Endothelial cell of umbilical vein (primary cell): ENCODE measurements around the gene KATNB1. TPM values are rescaled to one million over a fixed set of nuclear protein-coding genes. Genes with fewer than 3 reads are reported as not detected.

Source experiments
- BruUV-seq: library from RNA; stranded (reverse); fragments of 400-500 nt; replicated peaks from 2 replicates; lab custom pipeline; 2021; lab: Mats Ljungman, UMichigan
- CTCF ChIA-PET: fragments of 300-600, 350-600 bp; sonication (Branson Sonifier 250); formaldehyde crosslinking; loops from one replicate; lab custom pipeline; 2021; ENCODE audit warnings: antibody characterized with exemption, inconsistent platforms; lab: Charles Lee
- POLR2A ChIA-PET: fragments of 300-600, 350-600 bp; sonication (Branson Sonifier 250); formaldehyde crosslinking; loops from one replicate; lab custom pipeline; 2021; ENCODE audit warnings: antibody characterized with exemption, inconsistent platforms; lab: Charles Lee
- DNase-seq: peaks from one replicate; pipeline ENCODE4 v3.0.0-alpha.2; 2011; ENCODE audit warnings: low read depth, low spot score
- FAIRE-seq: peaks from 2 replicates; lab custom pipeline; 2011; peaks lifted over from hg19 to GRCh38; lab: Jason Lieb, UNC
- H2AFZ ChIP-seq: 2 replicates; pipeline ENCODE4 v1.6.0; 2012; ENCODE audit warnings: low read depth, low read length, control low read depth, inconsistent platforms
- H3K27ac ChIP-seq: 2 replicates; pipeline ENCODE4 v1.5.1; 2011; ENCODE audit warnings: low read depth, mild to moderate bottlenecking, control low read depth, low read length, moderate library complexity; ENCODE audit not compliant: insufficient read depth
- H3K27me3 ChIP-seq, 2 experiments: 2 replicates each; pipeline versions ENCODE4 v1.6.0 to v1.6.1; 2011; ENCODE audit warnings: low read length in 2 of 2, mixed read lengths in 1 of 2; ENCODE audit not compliant: control insufficient read depth in 2 of 2, insufficient read depth in 2 of 2
- H3K36me3 ChIP-seq, 2 experiments: 2 replicates in 1 of 2; 3 replicates in 1 of 2; pipeline ENCODE4 v1.5.1; 2011; ENCODE audit warnings: low read length in 2 of 2, mild to moderate bottlenecking in 1 of 2, moderate library complexity in 1 of 2; ENCODE audit not compliant: control insufficient read depth in 2 of 2, insufficient read depth in 2 of 2; ENCODE audit errors: extremely low read depth in 1 of 2
- H3K4me1 ChIP-seq: 3 replicates; pipeline ENCODE4 v1.5.1; 2011; ENCODE audit warnings: mild to moderate bottlenecking, low read length; ENCODE audit not compliant: control insufficient read depth, insufficient read depth; ENCODE audit errors: extremely low read depth
- H3K4me2 ChIP-seq: 2 replicates; pipeline ENCODE4 v1.6.1; 2011; ENCODE audit warnings: low read length, control low read depth, mixed read lengths; ENCODE audit not compliant: insufficient read depth
- H3K4me3 ChIP-seq, 3 experiments: fragments of 200-600 bp in 1 of 3; sonication (generic), shearing (Covaris generic) in 1 of 3; replicated peaks in 1 of 3; 2 replicates each; pipeline ENCODE4 v1.5.1; 2011 to 2016; ENCODE audit warnings: control low read depth in 3 of 3, low read length in 3 of 3, mild to moderate bottlenecking in 2 of 3, inconsistent platforms in 1 of 3, low read depth in 1 of 3, moderate library complexity in 1 of 3; ENCODE audit not compliant: insufficient read depth in 1 of 3
- H3K79me2 ChIP-seq: 2 replicates; pipeline ENCODE4 v1.6.0; 2012; ENCODE audit warnings: low read length, inconsistent platforms; ENCODE audit not compliant: control insufficient read depth, insufficient read depth
- H3K9ac ChIP-seq: replicated peaks from 2 replicates; pipeline ENCODE3; 2011; ENCODE audit warnings: low read length, control low read depth; ENCODE audit not compliant: insufficient read depth; ENCODE audit errors: extremely low read depth
- H3K9me1 ChIP-seq: replicated peaks from 3 replicates; pipeline ENCODE4 v1.6.0; 2011; ENCODE audit warnings: mild to moderate bottlenecking, low read length; ENCODE audit not compliant: control insufficient read depth, insufficient read depth; ENCODE audit errors: extremely low read depth
- H3K9me3 ChIP-seq: replicated peaks from 2 replicates; pipeline ENCODE4 v1.5.1; 2012; ENCODE audit warnings: low read length, inconsistent platforms; ENCODE audit not compliant: control insufficient read depth, insufficient read depth
- H4K20me1 ChIP-seq: replicated peaks from 2 replicates; pipeline ENCODE3; 2011; ENCODE audit warnings: mild to moderate bottlenecking, low read length; ENCODE audit not compliant: control insufficient read depth, insufficient read depth; ENCODE audit errors: extremely low read depth
- CTCF ChIP-seq, 2 donors: IDR thresholded peaks; 1 replicate in 1 of 2; 2 replicates in 1 of 2; pipeline ENCODE4 v1.5.1; 2011; ENCODE audit warnings: low read length in 2 of 2, mild to moderate bottlenecking in 2 of 2, moderate library complexity in 2 of 2, control low read depth in 1 of 2, inconsistent platforms in 1 of 2, low read depth in 1 of 2; ENCODE audit not compliant: insufficient read depth in 1 of 2; ENCODE audit errors: extremely low read depth in 1 of 2
- FOS ChIP-seq: IDR thresholded peaks from 2 replicates; pipeline ENCODE4 v1.6.1; 2011; ENCODE audit warnings: mild to moderate bottlenecking, low read length, moderate library complexity, borderline replicate concordance; ENCODE audit not compliant: insufficient read depth
- MYC ChIP-seq: IDR thresholded peaks from one replicate; pipeline ENCODE4 v1.6.1; 2011; ENCODE audit warnings: mild to moderate bottlenecking, low read depth, low read length
- POLR2AphosphoS5 ChIP-seq: IDR thresholded peaks from 2 replicates; pipeline ENCODE4 v1.6.1; 2012; ENCODE audit warnings: low read depth, mild to moderate bottlenecking, control low read depth, low read length, moderate library complexity; ENCODE audit not compliant: insufficient read depth
- dilution Hi-C: fragments of 300-500 bp; cut with MboI; formaldehyde crosslinking; loops from one replicate; pipeline ENCODE4 v1.15.0; 2019; ENCODE audit warnings: low sequenced_read_pairs; ENCODE audit not compliant: extremely low pct_ligation_motif_present
- intact Hi-C: fragments of 100-400 bp; cut with micrococcal nuclease; formaldehyde crosslinking; loops from one replicate; pipeline ENCODE4 v1.10.0; 2022
- polyA plus RNA-seq, 4 experiments: library from polyadenylated mRNA; depleted of rRNA in 3 of 4; stranded (reverse) in 3 of 4; unstranded in 1 of 4; fragments of >200 nt; gene quantifications; 2 replicates each; pipeline versions ENCODE4 v1.2.1 to v1.2.3, GENCODE V29; 2011 to 2012; ENCODE audit warnings: missing spikeins in 1 of 4
- total RNA-seq: library from RNA; stranded (reverse); gene quantifications from 2 replicates; pipeline ENCODE4 v1.2.3, GENCODE V29; 2021

The KATNB1 gene
- total and polyA plus RNA-seq, 2 donors (not counting 3 experiments of a cell fraction or from before 2014, with no cell fraction given), result 25.9 to 35.9 TPM

GRCh38 chr16:57791893-57792461 lies 56.4 kb downstream of the KATNB1 start:
- Histone ChIP-seq H3K9me3 (no peaks in the 10 kb centered on the region), H3K27ac (no peak overlapping the region), H3K36me3 (peaks cover 8 to 25% of the 10 kb centered on the region in 2 experiments), H4K20me1 (no peaks in the 10 kb centered on the region), H3K9me1 (no peaks in the 10 kb centered on the region), H3K27me3 (no peaks in the 10 kb centered on the region), H3K4me3 (no peak overlapping the region), H2AFZ (no peak overlapping the region), H3K4me2 (no peak overlapping the region), H3K79me2 (no peaks in the 10 kb centered on the region), H3K9ac (no peak overlapping the region), H3K4me1 (no peaks in the 10 kb centered on the region)
- dilution Hi-C loops (no loop called here), intact Hi-C loops (no loop called here)
- no peak for FAIRE-seq
- ChIA-PET CTCF (no interaction called here), POLR2A (no interaction called here)
- no peak for DNase-seq
- TF ChIP-seq POLR2AphosphoS5 (no peak), MYC (no peak), CTCF (IDR thresholded peaks at IDR 0.05; ENCODE audit: extremely low read depth in 1 of 2, insufficient read depth in 1 of 2, low read depth in 1 of 2, low read length in 2 of 2) (no peak), FOS (no peak)
- BruUV-seq, result no TSS peak
